ENCODE data around the gene CASP10. TPM values are rescaled to one million over a fixed set of nuclear protein-coding genes. Genes with fewer than 3 reads are reported as not detected.

The CASP10 gene
- total and polyA plus RNA-seq, 2 of the 13 experiments (the other 11 are each of a cell fraction or from before 2014, with no cell fraction given), result 22.2 to 23.8 TPM

GRCh38 chr2:201257956-201258665, 75.2 kb downstream of the CASP10 start (continued):
- TF ChIP-seq CTCF (CRISPR knock-in tag; IDR thresholded peaks at IDR 0.05), result no peak; the same call in 1 of the 2 replicates
- TF ChIP-seq ZNF264 (CRISPR knock-in tag; IDR thresholded peaks at IDR 0.05), result no peak
- no peak for TF ChIP-seq TSC22D2 (CRISPR knock-in tag; IDR thresholded peaks at IDR 0.05; ENCODE audit: borderline replicate concordance)
- TF ChIP-seq KLF16 (CRISPR knock-in tag; IDR thresholded peaks at IDR 0.05), result no peak
- no peak for TF ChIP-seq ADNP (CRISPR knock-in tag; IDR thresholded peaks at IDR 0.05)
- TF ChIP-seq NR2F1 (CRISPR knock-in tag; IDR thresholded peaks at IDR 0.05), result no peak
- no peak for TF ChIP-seq HNRNPL (IDR thresholded peaks at IDR 0.05; ENCODE audit: low read depth, low read length)
- no peak for TF ChIP-seq HOXA3 (CRISPR knock-in tag; IDR thresholded peaks at IDR 0.05)
- TF ChIP-seq ZSCAN20 (CRISPR knock-in tag; IDR thresholded peaks at IDR 0.05; ENCODE audit: borderline replicate concordance), result no peak
- no peak for TF ChIP-seq ZNF800 (CRISPR knock-in tag; IDR thresholded peaks at IDR 0.05)
- no peak for TF ChIP-seq AGO1 (IDR thresholded peaks at IDR 0.05; ENCODE audit: low read depth, low read length, poor library complexity, severe bottlenecking)
- no peak for TF ChIP-seq ZNF160 (CRISPR knock-in tag; IDR thresholded peaks at IDR 0.05)
- TF ChIP-seq ZNF576 (CRISPR knock-in tag; IDR thresholded peaks at IDR 0.05), result no peak
- no peak for TF ChIP-seq MXD4 (CRISPR knock-in tag; IDR thresholded peaks at IDR 0.05)
- TF ChIP-seq SMAD9 (CRISPR knock-in tag; IDR thresholded peaks at IDR 0.05), result no peak
- no peak for TF ChIP-seq ARHGAP35 (CRISPR knock-in tag; IDR thresholded peaks at IDR 0.05; ENCODE audit: borderline replicate concordance)
- TF ChIP-seq CBX1 (IDR thresholded peaks at IDR 0.05; ENCODE audit: low read depth), result no peak
- no peak for TF ChIP-seq RFX3 (CRISPR knock-in tag; IDR thresholded peaks at IDR 0.05)
- no peak for TF ChIP-seq NPAS2 (CRISPR knock-in tag; IDR thresholded peaks at IDR 0.05; ENCODE audit: borderline replicate concordance)
- no peak for TF ChIP-seq MATR3 (CRISPR knock-in tag; IDR thresholded peaks at IDR 0.05)
- no peak for TF ChIP-seq ELK4 (CRISPR knock-in tag; IDR thresholded peaks at IDR 0.05; ENCODE audit: borderline replicate concordance)
- TF ChIP-seq FOXM1 (CRISPR knock-in tag; IDR thresholded peaks at IDR 0.05), result no peak
- TF ChIP-seq STAT6 (CRISPR knock-in tag; IDR thresholded peaks at IDR 0.05; ENCODE audit: borderline replicate concordance), result no peak

Data from HepG2 (cell line).